Peyer's patch (tissue), 4 donors: Measurements from ENCODE around the gene PTCRA.

Source experiments
- POLR2A ChIP-seq, 2 donors: fragments of 450-650 bp; IDR thresholded peaks; one replicate each; pipeline ENCODE4 v1.5.1; 2017; ENCODE audit warnings: antibody characterized with exemption in 2 of 2, mild to moderate bottlenecking in 2 of 2, moderate library complexity in 2 of 2
- TF ChIP-seq, protein P1 (sequence below), 6 experiments: fragments of 450-650 bp in 4 of 6; fragments of 200-600 bp in 2 of 6; sonication (generic) in 1 of 6; IDR thresholded peaks; one replicate each; pipeline ENCODE4 v1.5.1; 2017 to 2019; ENCODE audit warnings: antibody characterized with exemption in 6 of 6, mild to moderate bottlenecking in 3 of 6, moderate library complexity in 1 of 6

DNA sequence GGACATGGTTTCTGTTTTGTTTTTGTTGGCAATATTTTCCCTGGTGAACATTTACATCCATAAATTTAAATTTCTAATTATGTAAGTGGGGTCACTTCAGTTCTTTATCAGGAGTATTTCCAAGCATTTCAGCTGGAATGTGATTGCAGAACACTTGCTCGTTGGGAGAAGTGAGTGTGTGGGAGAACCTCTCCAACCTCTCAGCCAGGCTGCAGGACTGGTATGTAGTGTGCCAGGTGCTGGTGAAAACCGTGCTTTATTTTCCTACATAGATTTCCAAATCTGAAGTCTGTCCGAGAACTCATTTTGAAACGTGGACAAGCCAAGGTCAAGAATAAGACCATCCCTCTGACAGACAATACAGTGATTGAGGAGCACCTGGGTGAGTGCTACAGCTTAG is 30.2 kb upstream of the PTCRA start:
- no peak for TF ChIP-seq POLR2A (IDR thresholded peaks at IDR 0.05)
- TF ChIP-seq, protein P1, sequence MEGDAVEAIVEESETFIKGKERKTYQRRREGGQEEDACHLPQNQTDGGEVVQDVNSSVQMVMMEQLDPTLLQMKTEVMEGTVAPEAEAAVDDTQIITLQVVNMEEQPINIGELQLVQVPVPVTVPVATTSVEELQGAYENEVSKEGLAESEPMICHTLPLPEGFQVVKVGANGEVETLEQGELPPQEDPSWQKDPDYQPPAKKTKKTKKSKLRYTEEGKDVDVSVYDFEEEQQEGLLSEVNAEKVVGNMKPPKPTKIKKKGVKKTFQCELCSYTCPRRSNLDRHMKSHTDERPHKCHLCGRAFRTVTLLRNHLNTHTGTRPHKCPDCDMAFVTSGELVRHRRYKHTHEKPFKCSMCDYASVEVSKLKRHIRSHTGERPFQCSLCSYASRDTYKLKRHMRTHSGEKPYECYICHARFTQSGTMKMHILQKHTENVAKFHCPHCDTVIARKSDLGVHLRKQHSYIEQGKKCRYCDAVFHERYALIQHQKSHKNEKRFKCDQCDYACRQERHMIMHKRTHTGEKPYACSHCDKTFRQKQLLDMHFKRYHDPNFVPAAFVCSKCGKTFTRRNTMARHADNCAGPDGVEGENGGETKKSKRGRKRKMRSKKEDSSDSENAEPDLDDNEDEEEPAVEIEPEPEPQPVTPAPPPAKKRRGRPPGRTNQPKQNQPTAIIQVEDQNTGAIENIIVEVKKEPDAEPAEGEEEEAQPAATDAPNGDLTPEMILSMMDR (IDR thresholded peaks at IDR 0.05), result no peak
